HG03558 (cell line): ENCODE measurements around the gene HDAC6.
"Not testable (repeated sequence)": the region's sequence is repeated elsewhere in the genome, so short reads cannot be mapped to it uniquely, and the experiment has no call there.

Experiments
- ATAC-seq: cut with Tn5 transposase; IDR thresholded peaks from one replicate; pipeline ENCODE4 v1.9.1; 2021; ENCODE audit warnings: moderate number of reproducible peaks; ENCODE audit not compliant: unreplicated experiment; ENCODE audit errors: extremely low read depth

Gene HDAC6

GRCh38 chrX:48864210-48864609 is 62.3 kb downstream of the HDAC6 start:
- ATAC-seq = no peak

DNA sequence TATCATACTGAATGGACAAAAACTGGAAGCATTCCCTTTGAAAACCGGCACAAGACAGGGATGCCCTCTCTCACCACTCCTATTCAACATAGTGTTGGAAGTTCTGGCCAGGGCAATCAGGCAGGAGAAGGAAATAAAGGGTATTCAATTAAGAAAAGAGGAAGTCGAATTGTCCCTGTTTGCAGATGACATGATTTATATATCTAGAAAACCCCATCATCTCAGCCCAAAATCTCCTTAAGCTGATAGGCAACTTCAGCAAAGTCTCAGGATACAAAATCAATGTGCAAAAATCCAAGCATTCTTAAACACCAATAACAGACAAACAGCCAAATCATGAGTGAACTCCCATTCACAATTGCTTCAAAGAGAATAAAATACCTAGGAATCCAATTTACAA is 70.2 kb downstream of the HDAC6 start:
- ATAC-seq = not testable (repeated sequence)
